Stimulated activated naive CD8-positive, alpha-beta T cell treated with anti-CD3 and anti-CD28 coated beads, Interleukin-15, Interleukin-2, amounts not matched to agents 100 U/mL and 50 U/mL, for 24 hours (primary cell): ENCODE results near the gene CHN1.

Experiments
- ATAC-seq: fragments of 150-1000 bp; cut with Tn5 transposase; one replicate; pipeline ENCODE4 v1.10.0; 2021
- DNase-seq: peaks from one replicate; pipeline ENCODE4 v3.0.0; 2021

Gene CHN1

GRCh38 chr2:174971868-174972781, 33.1 kb downstream of the CHN1 start:
- ATAC-seq = no peak

DNA sequence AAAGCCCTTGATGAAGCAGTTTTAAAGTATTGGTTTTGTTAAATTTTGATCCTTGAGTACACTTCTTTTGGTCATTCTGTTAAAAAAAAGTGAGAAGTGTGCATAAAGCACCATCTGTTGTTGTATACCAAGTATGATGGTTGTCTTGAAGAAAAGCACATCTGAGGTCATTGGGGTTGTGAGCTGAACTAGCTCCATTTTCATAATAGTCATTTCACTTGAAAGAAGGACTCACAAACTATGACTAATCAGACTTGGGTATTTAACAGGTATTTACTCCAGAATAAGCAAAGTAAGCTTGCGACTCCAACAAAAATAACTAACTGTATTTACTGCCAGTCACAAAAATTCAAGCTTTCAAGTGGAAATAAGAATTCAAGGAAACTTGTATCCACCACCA, 35.1 kb downstream of the CHN1 start:
- DNase-seq (no peak), ATAC-seq (no peak)

More at GRCh38 chr2:174971868-174972781, 33.1 kb downstream of the CHN1 start:
- DNase-seq = no peak

DNA sequence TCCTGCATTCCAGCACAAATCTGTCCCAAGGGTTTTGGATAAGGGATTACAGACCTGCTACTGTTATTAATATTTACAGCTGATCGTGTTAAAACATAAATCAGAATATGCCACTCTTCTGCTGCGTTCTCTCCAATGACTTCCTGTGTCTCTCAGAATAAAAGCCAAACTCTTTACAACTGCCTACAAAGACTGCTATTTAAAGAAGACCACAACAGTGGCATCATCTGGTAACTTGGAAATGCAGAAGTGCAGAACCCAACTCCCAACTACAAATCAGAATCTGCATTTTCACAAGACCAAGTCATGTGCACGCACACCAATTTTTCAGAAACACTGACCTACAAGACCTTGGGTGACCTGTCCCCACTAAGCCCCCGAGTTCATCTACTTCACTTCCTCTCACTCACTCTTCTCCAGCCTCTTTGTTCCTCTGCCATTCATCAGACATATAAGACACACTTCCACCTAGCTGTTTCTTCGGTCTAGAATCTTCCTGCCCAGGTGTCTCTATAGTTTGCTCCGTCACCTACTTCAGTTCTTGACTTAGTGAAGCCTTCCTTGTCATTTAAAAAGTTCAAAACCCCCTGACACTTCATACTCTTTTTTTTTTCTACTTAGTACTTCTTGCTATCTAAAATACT, 36.0 kb downstream of the CHN1 start:
- ATAC-seq (no peak), DNase-seq (no peak)

GRCh38 chr2:174967691-174968260, 37.4 kb downstream of the CHN1 start:
- no peak for ATAC-seq
- no peak for DNase-seq

- ATAC-seq = no peak
Measured at GRCh38 chr2:174967086-174967485, 38.1 kb downstream of the CHN1 start.

DNA sequence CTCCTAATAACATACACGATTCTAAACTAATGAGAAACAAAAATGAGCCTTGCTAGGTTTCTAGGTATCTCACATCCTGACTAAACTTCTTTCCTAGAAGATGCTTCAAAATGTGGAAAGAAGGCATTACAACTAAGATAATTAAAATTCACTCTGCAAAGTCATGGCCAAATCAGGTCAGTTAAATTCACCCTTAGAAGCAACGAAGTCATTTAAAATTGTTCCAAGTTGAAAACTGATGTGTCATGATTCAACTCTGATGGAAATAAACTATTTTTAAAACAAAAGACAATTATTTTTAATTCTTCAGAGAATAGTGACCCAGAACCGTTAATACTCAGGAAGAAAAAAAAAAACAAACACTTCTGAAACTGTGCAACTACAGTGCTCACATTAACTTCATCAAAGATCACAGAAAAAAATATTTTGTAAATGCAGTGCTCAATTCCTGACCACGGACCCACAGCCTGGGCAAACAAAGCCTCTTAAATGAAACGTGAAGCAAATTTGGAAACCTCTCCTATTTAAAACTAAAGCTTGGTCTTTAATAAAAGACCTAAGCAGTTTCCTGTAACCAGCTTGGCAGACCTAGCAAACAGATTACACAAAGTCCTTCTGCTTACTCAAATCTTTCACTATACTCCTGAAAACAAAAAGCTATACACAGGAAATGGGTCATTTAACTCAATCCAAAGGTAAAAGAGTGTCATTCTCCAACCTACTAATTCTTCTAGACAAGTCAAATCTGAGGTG, 39.0 kb downstream of the CHN1 start:
- no peak for ATAC-seq
- no peak for DNase-seq

More at GRCh38 chr2:174967086-174967485, 38.1 kb downstream of the CHN1 start:
- DNase-seq = no peak

DNA sequence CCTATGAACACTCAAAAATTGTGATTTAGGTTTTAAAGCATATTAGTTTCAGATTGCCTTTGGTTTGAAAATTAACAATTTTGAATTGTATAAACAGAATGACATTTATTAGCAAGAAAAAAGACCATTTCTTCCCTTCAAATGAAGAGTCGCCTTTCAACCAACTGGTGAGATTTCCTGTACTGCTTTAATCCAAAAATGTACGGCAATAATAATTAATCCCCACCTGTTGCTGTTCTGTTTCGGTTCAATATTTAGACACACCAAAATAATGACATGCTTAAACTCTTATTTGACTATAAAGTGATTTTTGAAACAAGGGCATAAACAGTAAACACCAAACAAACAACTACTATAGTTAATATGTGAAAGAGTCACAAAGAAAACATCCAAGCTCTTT, 39.6 kb downstream of the CHN1 start:
- ATAC-seq (no peak), DNase-seq (no peak)

DNA sequence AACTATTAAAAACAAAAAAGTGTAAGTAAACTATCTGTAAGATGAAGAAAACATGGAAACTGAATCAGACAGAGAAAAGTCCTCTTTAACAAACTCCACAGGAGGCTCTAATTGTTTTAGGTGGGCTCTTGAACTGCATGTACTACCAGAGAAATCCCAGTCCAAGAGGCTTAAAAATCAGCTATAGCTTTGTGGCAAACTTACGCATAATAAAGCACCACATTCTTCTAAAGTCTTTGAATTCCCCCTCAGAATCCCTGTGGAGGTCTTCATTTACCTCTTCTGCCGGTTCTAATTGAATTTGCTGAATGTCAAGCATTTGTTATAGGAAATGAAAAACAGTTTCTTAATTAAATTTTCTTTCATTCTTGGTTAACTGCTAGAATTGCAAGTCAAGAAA, 40.8 kb downstream of the CHN1 start:
- no peak for DNase-seq
- no peak for ATAC-seq

GRCh38 chr2:174963437-174964400, 41.5 kb downstream of the CHN1 start:
- DNase-seq = no peak
- no peak for ATAC-seq

DNA sequence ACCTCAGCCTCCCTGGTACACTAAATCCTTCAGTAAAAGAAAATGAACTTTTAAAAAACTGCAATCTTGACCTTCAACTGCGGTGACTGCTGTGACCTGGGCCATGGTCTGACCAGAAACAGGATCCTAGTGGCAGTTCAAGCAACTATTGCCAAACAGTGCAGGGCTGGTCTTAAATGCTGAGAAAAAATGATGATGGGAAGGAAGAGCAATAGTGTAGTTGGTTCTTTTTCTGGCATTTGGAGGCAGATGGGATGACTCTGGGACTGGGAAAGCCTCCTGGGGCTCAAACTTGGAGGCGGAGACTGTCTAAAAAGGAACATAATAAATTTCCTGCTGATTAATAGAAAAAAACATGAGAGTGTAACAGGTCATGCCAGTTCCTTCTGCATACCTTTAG, 45.4 kb downstream of the CHN1 start:
- ATAC-seq = no peak

DNA sequence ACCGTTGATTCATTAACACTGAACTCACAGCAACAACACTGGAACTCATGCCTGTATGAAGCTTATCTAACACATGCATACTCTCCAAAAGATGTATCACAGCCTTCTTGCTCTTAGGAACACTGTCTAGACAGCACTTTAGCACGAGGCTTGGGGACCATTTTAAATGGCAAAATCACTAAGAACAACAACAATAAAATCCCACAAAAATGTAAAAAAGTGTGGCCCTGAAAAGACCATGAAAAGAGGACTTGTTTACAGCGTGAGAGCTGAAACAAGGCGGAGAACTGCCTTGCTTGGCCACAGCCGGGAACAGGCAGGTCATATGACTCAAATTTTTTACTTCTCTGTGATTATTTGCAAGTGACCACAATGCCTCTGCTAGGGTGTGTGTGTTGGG, 48.1 kb downstream of the CHN1 start:
- ATAC-seq (no peak), DNase-seq (no peak)

More for the DNA sequence above, 45.4 kb downstream of the CHN1 start:
- no peak for DNase-seq

GRCh38 chr2:174952607-174953006, 52.6 kb downstream of the CHN1 start:
- DNase-seq (no peak), ATAC-seq (no peak)

GRCh38 chr2:174951745-174952144, 53.4 kb downstream of the CHN1 start:
- ATAC-seq (no peak), DNase-seq (no peak)

- ATAC-seq = no peak
- no peak for DNase-seq
Measured at GRCh38 chr2:174949988-174950687, 55.0 kb downstream of the CHN1 start.

DNA sequence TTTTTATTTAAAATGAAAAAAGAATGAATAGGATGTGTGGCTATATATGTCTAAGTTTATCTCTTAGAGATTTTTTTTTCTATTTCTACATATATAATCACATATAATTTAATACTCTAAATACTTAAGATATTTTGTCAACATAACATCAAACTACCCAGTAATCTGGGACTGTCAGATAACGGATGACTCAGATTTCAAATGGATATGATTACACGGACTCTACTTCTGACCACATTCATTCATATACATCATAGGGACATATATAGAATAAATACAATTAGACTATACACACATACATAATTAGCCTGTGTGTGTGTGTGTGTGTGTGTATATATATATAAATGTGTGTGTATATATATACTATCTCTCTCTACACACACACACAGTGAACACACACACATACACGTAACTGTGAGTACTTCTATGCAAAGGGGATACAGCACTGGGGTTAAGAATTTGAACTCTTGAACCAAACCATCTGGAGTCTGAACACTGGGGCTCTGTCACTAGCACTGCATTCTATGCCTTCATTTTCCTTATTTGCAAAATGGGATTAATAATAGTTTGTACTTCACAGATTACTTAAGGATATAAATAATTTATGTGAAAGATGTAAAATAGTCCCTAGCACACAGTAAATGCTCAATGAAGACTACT, 59.5 kb downstream of the CHN1 start:
- DNase-seq = no peak
- ATAC-seq = no peak

DNA sequence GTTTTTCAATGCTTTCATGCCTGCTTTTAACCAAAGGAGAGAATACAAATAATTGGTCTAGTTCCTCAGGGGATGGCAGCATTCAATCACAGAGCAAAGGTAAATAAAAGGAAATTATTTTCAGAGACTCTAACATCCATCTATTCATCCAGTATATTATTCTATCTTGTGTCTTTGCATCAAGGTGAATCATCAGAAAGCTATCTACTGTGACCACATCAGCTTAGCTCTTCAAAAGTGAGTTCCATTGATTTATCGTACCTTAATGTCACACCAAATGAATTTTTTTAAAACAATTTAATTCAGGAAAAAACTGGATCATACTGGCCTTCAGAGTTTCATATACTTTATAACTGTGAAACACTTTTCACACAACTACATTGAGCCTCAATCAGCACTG, 66.1 kb downstream of the CHN1 start:
- DNase-seq = no peak
- no peak for ATAC-seq

DNA sequence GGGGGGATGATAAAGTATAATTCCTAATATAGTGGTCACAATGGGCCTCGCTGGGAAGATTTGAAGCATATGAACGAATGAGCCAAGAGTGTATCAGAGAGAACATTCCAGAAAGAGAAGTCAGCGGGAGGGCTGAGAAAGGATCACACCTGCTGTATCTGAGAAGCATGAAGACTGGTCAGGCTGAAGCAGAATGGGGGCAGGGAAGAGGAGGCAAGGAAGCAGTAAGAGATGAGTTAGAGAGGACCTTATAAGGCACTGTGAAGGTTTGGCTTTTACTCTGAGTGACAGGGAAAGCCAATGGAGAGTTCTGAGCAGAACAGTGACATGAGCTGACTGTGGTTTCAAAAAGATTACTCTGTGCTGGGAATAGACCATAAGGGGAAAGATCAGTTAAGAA, 73.5 kb downstream of the CHN1 start:
- ATAC-seq (no peak), DNase-seq (no peak)

GRCh38 chr2:174929786-174930185, 75.4 kb downstream of the CHN1 start:
- DNase-seq = no peak
- no peak for ATAC-seq

DNA sequence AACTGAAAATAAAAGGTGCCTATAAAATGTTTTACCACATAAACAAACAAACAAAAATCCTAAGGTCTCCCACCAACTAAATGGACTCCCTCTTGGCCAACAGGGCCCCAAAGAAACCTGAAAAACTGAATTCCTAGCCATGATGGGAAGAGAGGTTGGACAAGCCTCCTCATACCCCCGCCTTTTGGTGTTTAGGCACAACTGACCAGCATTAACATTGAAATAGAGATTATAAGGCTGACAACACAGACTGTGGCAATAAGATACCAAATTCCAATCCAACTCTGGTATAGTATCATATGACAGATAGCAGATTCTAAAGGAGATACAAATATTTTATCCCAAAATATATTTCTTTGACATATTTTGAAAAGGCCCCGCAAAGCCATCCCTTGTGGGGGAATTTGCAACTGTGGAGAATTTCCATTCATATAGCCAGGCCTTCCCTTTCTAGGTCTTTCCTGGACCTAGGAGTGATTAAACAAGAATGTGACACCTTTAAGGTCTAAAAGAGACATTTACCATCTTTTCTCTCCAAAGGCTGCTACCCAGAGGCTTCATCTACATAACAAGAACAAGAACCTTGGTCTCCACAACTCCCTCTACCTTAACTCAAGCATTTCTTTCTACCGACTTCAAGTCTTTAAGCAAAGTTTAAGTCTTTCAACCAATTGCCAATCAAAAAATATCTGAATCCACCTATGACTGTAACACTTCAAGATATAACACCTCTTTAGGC, 80.0 kb downstream of the CHN1 start:
- DNase-seq = no peak

More for the DNA sequence above, 80.0 kb downstream of the CHN1 start:
- no peak for ATAC-seq
